Activated CD8-positive, alpha-beta memory T cell treated with anti-CD3 and anti-CD28 coated beads for 4 hours (primary cell): ENCODE data around the gene PTBP3.
"Not testable (repeated sequence)": the region's sequence is repeated elsewhere in the genome, so short reads cannot be mapped to it uniquely, and the experiment has no call there.

ENCODE experiments used
- DNase-seq, 2 donors: peaks; one replicate each; pipeline ENCODE4 v3.0.0-alpha.2; 2020; ENCODE audit warnings: low read depth in 2 of 2

Gene PTBP3

GRCh38 chr9:112203536-112203935, 129.9 kb downstream of the PTBP3 start:
- DNase-seq, result no peak

- DNase-seq, result no peak
Observed at GRCh38 chr9:112200711-112201110, 132.7 kb downstream of the PTBP3 start.

GRCh38 chr9:112198646-112199045, 134.8 kb downstream of the PTBP3 start:
- DNase-seq, result no peak

GRCh38 chr9:112194969-112195431, 138.4 kb downstream of the PTBP3 start:
- no peak for DNase-seq

GRCh38 chr9:112193572-112194288, 139.7 kb downstream of the PTBP3 start:
- DNase-seq, result no peak

- not testable (repeated sequence) for DNase-seq
Observed at GRCh38 chr9:112190320-112190719, 143.1 kb downstream of the PTBP3 start.

- DNase-seq, result no peak
Observed at GRCh38 chr9:112188884-112189283, 144.5 kb downstream of the PTBP3 start.

GRCh38 chr9:112187404-112187803, 146.0 kb downstream of the PTBP3 start:
- no peak for DNase-seq

GRCh38 chr9:112186695-112187094, 146.7 kb downstream of the PTBP3 start:
- DNase-seq, result no peak

GRCh38 chr9:112184946-112185345, 148.5 kb downstream of the PTBP3 start:
- DNase-seq, result no peak

- DNase-seq, result no peak
Observed at GRCh38 chr9:112184221-112184620, 149.2 kb downstream of the PTBP3 start.

GRCh38 chr9:112180387-112180881, 153.0 kb downstream of the PTBP3 start:
- peak in 1 of 2 donors; percentile 24 for DNase-seq

- DNase-seq, result no peak
Observed at GRCh38 chr9:112179816-112180215, 153.6 kb downstream of the PTBP3 start.

GRCh38 chr9:112176524-112176923, 156.9 kb downstream of the PTBP3 start:
- DNase-seq, result no peak

- no peak for DNase-seq
Observed at GRCh38 chr9:112175796-112176315, 157.6 kb downstream of the PTBP3 start.

GRCh38 chr9:112174965-112175795, 158.2 kb downstream of the PTBP3 start, which contains the start of gene SUSD1:
TSS of gene SUSD1 (minus strand) at chr9:112175297. CDS start at chr9:112175235, 62 bp downstream.
- no peak for DNase-seq

GRCh38 chr9:112174222-112174964, 159.0 kb downstream of the PTBP3 start:
- peak; percentile 39 to 58 for DNase-seq

GRCh38 chr9:112173489-112174221, 159.8 kb downstream of the PTBP3 start:
- DNase-seq, result no peak

- no peak for DNase-seq
Observed at GRCh38 chr9:112170968-112171367, 162.5 kb downstream of the PTBP3 start.

- no peak for DNase-seq
Observed at GRCh38 chr9:112170235-112170634, 163.2 kb downstream of the PTBP3 start.

GRCh38 chr9:112169368-112169767, 164.1 kb downstream of the PTBP3 start:
- no peak for DNase-seq
